ENCODE measurements around the gene POM121. TPM values are rescaled to one million over a fixed set of nuclear protein-coding genes. Genes with fewer than 3 reads are reported as not detected.
A peak's percentile ranks its signal among the peaks of the same experiment; 100 is the strongest.
"Not testable (repeated sequence)": the region's sequence is repeated elsewhere in the genome, so short reads cannot be mapped to it uniquely, and the experiment has no call there.

Gene POM121
- total RNA-seq, 3 donors from 2014 or later = 31.0 to 36.3 (median 31.6) TPM

- H3K4me1 ChIP-seq (ENCODE audit: low read depth); H3K9me3 ChIP-seq; H3K4me3 ChIP-seq; H3K36me3 ChIP-seq (ENCODE audit: low read depth); intact Hi-C loops (cut with DNase I, micrococcal nuclease): not testable (repeated sequence)
- peak in 2 of 3 donors; percentile 72 to 86 for DNase-seq
- TF ChIP-seq CTCF (IDR thresholded peaks at IDR 0.05) = peak; percentile 44
- ATAC-seq = peak; percentile 95
Observed at GRCh38 chr7:72914756-72915525, 10.0 kb upstream of the POM121 start.

GRCh38 chr7:72919256-72919775 is 5.6 kb upstream of the POM121 start:
- ATAC-seq = no peak
- DNase-seq = no peak
- Histone ChIP-seq H3K4me3 (no peak overlapping the region), H3K36me3 (ENCODE audit: low read depth) (no peaks in the 10 kb centered on the region), H3K9me3 (no peaks in the 10 kb centered on the region), H3K4me1 (ENCODE audit: low read depth) (peaks cover 7% of the 10 kb centered on the region)
- TF ChIP-seq CTCF (IDR thresholded peaks at IDR 0.05) = no peak
- intact Hi-C loops (cut with DNase I, micrococcal nuclease) = no loop called here

GRCh38 chr7:72924386-72924732 is 536 bp upstream of the POM121 start:
- Histone ChIP-seq H3K4me3 (peak overlapping the region; percentile 74), H3K36me3 (ENCODE audit: low read depth) (no peaks in the 10 kb centered on the region), H3K4me1 (ENCODE audit: low read depth) (peaks cover 9% of the 10 kb centered on the region), H3K9me3 (no peaks in the 10 kb centered on the region)
- ATAC-seq = peak; percentile 17
- intact Hi-C loops (cut with DNase I, micrococcal nuclease) = no loop called here
- DNase-seq = no peak
- TF ChIP-seq CTCF (IDR thresholded peaks at IDR 0.05) = no peak

GRCh38 chr7:72925546-72926120 is 738 bp downstream of the POM121 start:
- intact Hi-C loops (cut with DNase I, micrococcal nuclease) = no loop called here
- Histone ChIP-seq H3K4me1 (ENCODE audit: low read depth) (peaks cover 9% of the 10 kb centered on the region), H3K4me3 (peak overlapping the region; percentile 74), H3K36me3 (ENCODE audit: low read depth) (no peaks in the 10 kb centered on the region), H3K9me3 (no peaks in the 10 kb centered on the region)
- no peak for TF ChIP-seq CTCF (IDR thresholded peaks at IDR 0.05)
- DNase-seq (no peak), ATAC-seq (no peak)

- H3K4me3 ChIP-seq; H3K9me3 ChIP-seq; ATAC-seq; H3K4me1 ChIP-seq (ENCODE audit: low read depth); DNase-seq; intact Hi-C loops (cut with DNase I, micrococcal nuclease); H3K36me3 ChIP-seq (ENCODE audit: low read depth): not testable (repeated sequence)
Observed at GRCh38 chr7:72927791-72928190, 2.9 kb downstream of the POM121 start.

- H3K9me3 ChIP-seq; ATAC-seq; intact Hi-C loops (cut with DNase I, micrococcal nuclease); H3K4me1 ChIP-seq (ENCODE audit: low read depth); DNase-seq; H3K4me3 ChIP-seq; H3K36me3 ChIP-seq (ENCODE audit: low read depth): not testable (repeated sequence)
Observed at GRCh38 chr7:72928216-72928615, 3.3 kb downstream of the POM121 start.

- H3K4me1 ChIP-seq (ENCODE audit: low read depth); H3K4me3 ChIP-seq; H3K36me3 ChIP-seq (ENCODE audit: low read depth); intact Hi-C loops (cut with DNase I, micrococcal nuclease); ATAC-seq; DNase-seq; H3K9me3 ChIP-seq: not testable (repeated sequence)
Observed at GRCh38 chr7:72942022-72942705, 17.3 kb downstream of the POM121 start.

GRCh38 chr7:72942956-72943355 is 18.1 kb downstream of the POM121 start:
- DNase-seq; H3K4me3 ChIP-seq; H3K4me1 ChIP-seq (ENCODE audit: low read depth); ATAC-seq; intact Hi-C loops (cut with DNase I, micrococcal nuclease); H3K36me3 ChIP-seq (ENCODE audit: low read depth); H3K9me3 ChIP-seq: not testable (repeated sequence)

GRCh38 chr7:72944937-72945336 is 20.0 kb downstream of the POM121 start:
- ATAC-seq; intact Hi-C loops (cut with DNase I, micrococcal nuclease); H3K36me3 ChIP-seq (ENCODE audit: low read depth); H3K4me1 ChIP-seq (ENCODE audit: low read depth); DNase-seq; H3K4me3 ChIP-seq; H3K9me3 ChIP-seq: not testable (repeated sequence)

- H3K4me3 ChIP-seq; H3K9me3 ChIP-seq; intact Hi-C loops (cut with DNase I, micrococcal nuclease); H3K4me1 ChIP-seq (ENCODE audit: low read depth); ATAC-seq; H3K36me3 ChIP-seq (ENCODE audit: low read depth); DNase-seq: not testable (repeated sequence)
Observed at GRCh38 chr7:72945597-72945996, 20.7 kb downstream of the POM121 start.

All from mucosa of descending colon (tissue), 3 donors.